GM18909 (cell line): ENCODE measurements around the gene IDI2.
"Not testable (repeated sequence)": the region's sequence is repeated elsewhere in the genome, so short reads cannot be mapped to it uniquely, and the experiment has no call there.

Source experiments
- ATAC-seq: cut with Tn5 transposase; IDR thresholded peaks from one replicate; pipeline ENCODE4 v1.9.1; 2021; ENCODE audit warnings: mild to moderate bottlenecking; ENCODE audit not compliant: unreplicated experiment, poor library complexity

Gene IDI2

DNA sequence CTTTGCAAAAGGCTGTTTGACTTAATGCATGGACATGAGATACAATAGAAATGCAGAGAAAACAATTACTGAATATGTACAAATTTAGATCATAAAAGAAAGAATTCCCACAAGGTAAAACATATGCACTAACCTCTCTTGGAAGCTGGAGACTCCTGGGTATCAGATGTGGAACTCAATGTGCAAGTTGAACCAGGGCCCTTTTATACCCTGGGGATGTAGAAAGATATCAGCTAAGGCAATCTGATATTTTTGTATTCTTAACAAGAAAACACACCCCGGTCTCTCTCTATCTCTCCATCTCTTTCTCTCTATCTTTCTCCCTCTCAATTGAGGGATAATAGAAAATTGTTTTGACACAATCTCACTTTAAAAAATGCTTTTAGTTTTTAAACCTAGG, at the start of gene IDI2:
Gene IDI2 (minus strand): TSS at position 177 of the 400 bp plus-strand sequence. CDS start 1,136 bp downstream, outside the sequence.
- ATAC-seq: no peak

DNA sequence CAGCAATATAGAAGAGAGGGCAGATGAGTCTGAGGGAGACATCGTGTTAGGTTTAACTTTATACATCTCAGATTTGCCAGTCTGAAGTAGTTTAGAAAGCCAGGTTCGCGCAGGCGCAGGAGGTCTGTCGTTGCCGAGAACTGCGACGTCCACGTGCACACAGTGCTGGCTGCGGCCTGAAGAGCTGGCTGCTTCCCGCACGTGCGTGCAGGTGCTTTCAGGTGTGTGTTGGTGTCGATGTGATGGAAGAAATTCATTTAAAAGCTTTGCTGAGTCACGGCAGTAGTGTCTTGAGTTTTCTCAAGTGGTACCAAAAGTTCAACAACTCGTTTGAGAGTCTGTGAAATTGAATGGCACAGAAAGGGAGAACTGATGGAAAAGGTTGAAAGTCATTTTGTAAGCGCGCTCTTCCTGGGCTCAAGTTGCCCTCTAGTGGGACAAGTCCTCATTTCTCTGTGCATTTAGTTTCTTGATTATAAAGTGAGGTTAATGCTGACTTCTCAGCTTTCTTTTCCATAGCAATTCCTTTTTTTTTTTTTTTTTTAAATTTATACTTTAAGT, 49.2 kb upstream of the IDI2 start:
- no peak for ATAC-seq

DNA sequence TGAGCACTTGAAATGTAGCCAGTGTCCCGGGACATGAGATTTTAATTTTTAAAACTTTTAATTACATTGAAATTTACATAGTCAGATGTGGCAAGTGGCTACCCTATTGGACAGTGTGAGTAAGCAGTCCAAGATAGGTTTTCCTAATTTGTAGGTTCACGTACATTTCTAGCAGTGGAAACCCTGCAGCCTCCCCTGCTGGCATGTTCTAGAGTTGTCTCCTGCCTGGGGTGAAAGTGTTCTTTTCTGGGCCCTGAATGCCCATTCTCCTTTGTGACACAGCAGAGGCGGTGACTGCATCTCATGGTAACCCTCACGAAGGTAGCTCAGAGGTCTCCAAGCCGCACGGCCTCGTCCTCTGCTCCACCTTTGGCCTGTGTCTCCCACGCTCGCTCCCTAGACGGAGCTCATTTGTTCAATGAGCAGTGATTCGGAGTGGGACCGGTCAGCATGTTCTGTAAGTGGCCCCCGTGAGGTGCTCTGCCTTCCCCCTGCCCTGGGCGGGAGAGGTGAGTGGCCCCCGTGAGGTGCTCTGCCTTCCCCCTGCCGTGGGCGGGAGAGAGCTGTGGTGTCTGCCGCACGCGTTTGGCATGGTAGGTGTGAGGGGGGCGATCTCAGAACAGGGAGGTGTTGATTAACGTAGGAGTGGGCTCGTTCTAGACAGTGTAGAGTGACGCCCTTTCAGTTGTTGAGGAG, 48.5 kb upstream of the IDI2 start:
- ATAC-seq: no peak

GRCh38 chr10:1070919-1071318, 45.3 kb upstream of the IDI2 start:
- ATAC-seq: no peak

GRCh38 chr10:1068380-1069361, 43.0 kb upstream of the IDI2 start:
- no peak for ATAC-seq

DNA sequence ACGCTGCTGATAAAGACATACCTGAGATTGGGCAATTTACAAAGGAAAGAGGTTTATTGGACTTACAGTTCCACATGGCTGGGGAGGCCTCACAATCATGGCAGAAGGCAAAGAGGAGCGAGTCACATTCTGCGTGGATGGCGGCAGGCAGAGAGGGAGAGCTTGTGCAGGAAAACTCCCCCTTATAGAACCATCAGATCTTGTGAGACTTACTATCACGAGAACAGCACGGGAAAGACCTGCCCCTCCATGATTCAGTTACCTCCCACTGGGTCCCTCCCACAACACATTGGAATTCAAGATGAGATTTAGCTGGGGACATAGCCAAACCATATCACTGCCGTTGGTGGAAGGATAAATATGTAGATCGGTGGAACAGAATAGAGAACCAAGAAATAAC, 41.1 kb upstream of the IDI2 start:
- ATAC-seq: not testable (repeated sequence)

GRCh38 chr10:1064964-1065247, 39.2 kb upstream of the IDI2 start:
- no peak for ATAC-seq

GRCh38 chr10:1063232-1063865, 37.7 kb upstream of the IDI2 start:
- no peak for ATAC-seq

GRCh38 chr10:1061930-1062774, 36.5 kb upstream of the IDI2 start:
- ATAC-seq: no peak

DNA sequence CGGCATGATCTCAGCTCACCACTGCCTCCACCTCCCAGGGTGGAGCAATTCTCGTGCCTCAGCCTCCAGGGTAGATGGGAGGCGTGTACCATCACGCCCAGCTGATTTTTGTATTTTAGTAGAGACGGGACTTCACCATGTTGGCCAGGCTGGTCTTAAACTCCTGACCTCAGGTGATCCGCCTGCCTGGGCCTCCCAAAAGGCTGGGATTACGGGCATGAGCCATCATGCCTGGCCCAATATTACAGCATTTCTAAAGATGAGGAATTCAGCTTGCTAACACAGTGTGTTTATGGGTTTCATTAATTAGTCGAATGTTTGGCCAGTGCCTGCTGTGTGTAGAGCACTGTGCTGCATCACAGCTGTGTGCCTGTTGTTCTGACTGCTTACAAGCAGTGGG, 34.2 kb upstream of the IDI2 start:
- no peak for ATAC-seq

GRCh38 chr10:1058017-1058416, 32.4 kb upstream of the IDI2 start:
- ATAC-seq: no peak

DNA sequence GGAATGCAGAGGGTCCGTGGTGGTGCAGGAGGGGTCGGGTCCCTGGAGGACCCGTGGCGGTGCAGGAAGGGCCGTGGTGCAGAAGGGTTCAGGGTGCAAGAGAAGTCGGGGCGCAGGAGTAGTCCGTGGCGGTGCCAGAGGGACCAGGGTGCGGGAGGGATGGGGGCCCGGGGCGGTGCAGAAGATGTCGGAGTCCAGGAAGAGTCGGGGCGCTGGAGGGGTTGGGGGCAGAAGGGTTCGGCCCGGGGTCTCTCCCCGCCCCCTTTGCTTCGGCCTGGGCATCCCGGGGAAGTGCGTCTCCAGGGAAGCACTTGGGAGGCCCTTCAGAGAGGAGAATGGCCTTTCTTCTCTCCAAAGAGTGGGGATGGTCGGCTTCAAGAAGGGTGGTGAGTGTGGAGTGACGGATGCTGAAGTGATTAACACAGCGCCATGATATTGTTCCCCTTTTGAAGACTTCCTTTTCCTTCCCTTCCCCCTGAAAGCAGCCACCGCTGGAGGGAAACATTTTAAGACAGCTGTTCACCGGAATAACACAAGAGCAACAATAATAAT, 31.5 kb upstream of the IDI2 start:
- ATAC-seq: no peak

DNA sequence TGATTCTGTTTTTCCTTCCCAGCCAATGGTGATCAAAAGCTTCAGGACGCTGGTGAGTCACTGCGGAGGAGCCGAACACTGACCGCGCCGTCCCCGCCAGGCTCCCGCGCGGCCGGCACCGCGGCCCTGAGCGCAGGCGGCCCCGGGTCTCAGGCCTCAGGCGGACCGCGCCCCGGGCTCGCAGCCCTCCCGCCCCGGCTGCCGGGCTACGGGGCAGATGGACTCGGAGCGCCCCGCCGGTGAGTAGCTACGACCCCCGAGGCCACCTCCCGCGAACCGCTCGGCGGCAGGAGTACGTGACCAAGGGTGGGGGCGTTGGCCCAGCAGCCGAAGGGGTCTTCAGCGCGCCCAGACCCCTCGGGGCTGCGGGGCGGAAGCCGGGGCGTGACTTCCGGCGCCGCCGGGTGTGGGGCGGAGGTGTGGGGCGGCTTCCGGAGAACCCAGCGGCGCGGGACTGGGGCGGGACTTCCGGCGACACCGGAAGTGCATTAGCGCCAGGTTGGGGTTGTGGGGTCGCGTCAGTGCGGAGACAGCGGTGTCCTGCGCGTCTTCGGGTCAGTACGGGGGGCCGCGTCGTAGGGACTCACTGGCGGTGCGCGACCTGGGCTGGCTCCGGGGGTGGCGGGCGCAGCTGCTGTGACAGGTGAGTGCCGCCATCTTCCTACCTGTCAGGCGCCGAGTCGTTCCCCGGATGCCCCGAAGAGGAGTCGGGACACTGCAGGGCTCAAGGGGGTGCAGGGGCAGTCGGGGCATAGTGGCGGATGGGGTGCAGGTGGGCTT, 30.9 kb upstream of the IDI2 start, which contains the start of gene WDR37:
Gene WDR37 (plus strand): TSS at position 60 of the 780 bp plus-strand sequence. CDS start 15,771 bp downstream, outside the sequence.
- ATAC-seq: peak; percentile 95

- no peak for ATAC-seq
Observed at GRCh38 chr10:1054684-1055083, 29.0 kb upstream of the IDI2 start.

DNA sequence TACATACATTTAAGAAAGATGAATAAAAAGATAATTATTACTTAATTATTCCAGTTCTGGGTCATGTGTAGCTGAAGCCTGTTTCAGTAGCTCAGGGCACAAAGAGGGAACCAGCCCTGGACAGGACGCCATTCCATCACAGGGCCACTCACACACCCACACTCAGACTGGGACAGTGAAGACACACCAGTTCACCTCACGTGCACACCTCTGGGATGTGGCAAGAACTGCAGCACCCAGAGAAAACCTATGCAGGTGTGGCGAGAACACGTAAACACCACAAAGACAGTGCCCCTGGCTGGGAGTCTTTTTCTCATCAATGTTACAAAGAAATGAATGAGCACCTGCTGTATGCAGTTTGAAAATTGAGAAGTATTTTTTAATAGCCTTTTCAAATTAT, 24.9 kb upstream of the IDI2 start:
- no peak for ATAC-seq

DNA sequence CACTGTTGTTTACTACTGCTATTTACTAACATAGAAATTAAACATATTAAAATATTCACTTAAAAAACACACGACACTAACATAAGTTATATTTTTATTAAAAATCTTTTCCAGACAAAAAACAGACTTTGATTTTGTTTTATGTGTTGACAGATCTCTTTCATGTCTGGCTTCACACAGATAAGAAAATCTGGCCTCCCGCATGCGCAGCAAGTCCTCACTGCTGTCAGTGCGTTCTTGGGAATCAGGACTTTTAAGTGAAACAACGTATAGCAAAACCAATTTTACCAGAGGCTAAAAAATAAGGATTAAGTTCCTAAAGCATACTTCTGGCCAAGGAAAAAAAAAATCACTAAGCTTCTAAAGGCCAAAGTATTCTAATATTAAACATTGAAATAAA, 24.5 kb upstream of the IDI2 start:
- ATAC-seq: no peak

- ATAC-seq: peak; percentile 1
Observed at GRCh38 chr10:1049425-1049958, 23.8 kb upstream of the IDI2 start.

GRCh38 chr10:1048732-1049424, 23.2 kb upstream of the IDI2 start, which contains the start of gene IDI1:
Gene IDI1, minus strand, starts transcription at chr10:1049119. Its CDS starts 116 bp downstream, at chr10:1049003.
- ATAC-seq: peak; percentile 84
